NB4 (cell line): ENCODE measurements around the gene RALB.

Source experiments
- MYC ChIP-seq: IDR thresholded peaks from 2 replicates; pipeline ENCODE4 v1.6.1; 2011; ENCODE audit warnings: low read depth, low read length
- POLR2A ChIP-seq: IDR thresholded peaks from 2 replicates; pipeline ENCODE4 v1.6.1; 2011; ENCODE audit warnings: mild to moderate bottlenecking; ENCODE audit not compliant: insufficient read length; ENCODE audit errors: extremely low read depth
- TF ChIP-seq, protein P1 (sequence below): IDR thresholded peaks from one replicate; pipeline ENCODE4 v1.5.1; 2012; ENCODE audit warnings: low read depth, low read length
- TF ChIP-seq, protein P2 (sequence below): IDR thresholded peaks from 2 replicates; pipeline ENCODE4 v1.6.1; 2011; ENCODE audit warnings: low read depth, low read length

DNA sequence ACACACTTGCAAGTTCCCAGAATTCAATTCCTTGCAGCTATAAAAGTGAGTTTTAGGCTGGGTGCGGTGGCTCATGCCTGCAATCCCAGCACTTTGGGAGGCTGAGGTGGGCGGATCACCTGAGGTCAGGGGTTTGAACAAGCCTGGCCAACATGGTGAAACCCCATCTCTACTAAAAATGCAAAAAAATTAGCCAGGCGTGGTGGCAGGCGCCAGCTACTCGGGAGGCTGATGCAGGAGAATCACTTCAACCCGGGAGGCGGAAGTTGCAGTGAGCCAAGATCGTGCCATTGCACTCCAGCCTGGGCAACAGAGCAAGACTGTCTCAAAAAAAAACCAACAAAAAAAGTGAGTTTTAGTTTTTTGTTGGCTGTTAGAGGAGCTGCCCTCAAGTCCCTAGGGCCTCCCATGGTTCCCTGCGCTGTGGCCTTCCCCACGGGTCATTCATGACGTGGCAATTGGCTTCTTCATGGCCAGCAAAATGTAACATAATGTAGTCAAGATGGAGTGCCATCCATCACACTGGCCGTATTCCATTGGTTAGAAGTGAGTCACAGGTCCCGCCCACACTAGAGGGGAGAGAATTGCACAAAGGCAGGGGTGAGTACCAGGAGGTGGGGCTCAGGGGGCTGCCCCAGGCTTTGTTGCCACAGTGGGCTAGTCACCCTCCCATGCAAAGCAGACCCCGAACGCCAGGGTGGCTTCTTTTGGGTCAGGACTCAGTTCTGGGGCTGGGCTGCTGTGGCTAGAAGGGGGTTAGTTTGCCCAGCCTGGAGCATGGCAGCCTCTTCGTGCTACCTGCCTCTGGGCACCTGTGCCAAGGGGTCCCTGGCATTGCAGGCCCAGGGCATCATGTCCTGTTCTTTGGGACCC is 55.6 kb downstream of the RALB start:
- TF ChIP-seq, protein P1, sequence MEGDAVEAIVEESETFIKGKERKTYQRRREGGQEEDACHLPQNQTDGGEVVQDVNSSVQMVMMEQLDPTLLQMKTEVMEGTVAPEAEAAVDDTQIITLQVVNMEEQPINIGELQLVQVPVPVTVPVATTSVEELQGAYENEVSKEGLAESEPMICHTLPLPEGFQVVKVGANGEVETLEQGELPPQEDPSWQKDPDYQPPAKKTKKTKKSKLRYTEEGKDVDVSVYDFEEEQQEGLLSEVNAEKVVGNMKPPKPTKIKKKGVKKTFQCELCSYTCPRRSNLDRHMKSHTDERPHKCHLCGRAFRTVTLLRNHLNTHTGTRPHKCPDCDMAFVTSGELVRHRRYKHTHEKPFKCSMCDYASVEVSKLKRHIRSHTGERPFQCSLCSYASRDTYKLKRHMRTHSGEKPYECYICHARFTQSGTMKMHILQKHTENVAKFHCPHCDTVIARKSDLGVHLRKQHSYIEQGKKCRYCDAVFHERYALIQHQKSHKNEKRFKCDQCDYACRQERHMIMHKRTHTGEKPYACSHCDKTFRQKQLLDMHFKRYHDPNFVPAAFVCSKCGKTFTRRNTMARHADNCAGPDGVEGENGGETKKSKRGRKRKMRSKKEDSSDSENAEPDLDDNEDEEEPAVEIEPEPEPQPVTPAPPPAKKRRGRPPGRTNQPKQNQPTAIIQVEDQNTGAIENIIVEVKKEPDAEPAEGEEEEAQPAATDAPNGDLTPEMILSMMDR = no peak
- TF ChIP-seq, protein P2, sequence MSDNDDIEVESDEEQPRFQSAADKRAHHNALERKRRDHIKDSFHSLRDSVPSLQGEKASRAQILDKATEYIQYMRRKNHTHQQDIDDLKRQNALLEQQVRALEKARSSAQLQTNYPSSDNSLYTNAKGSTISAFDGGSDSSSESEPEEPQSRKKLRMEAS = no peak
- TF ChIP-seq POLR2A = no peak
- no peak for TF ChIP-seq MYC
